PC-3 (cell line): Measurements from ENCODE around the gene IFI30. TPM values are rescaled to one million over a fixed set of nuclear protein-coding genes. Genes with fewer than 3 reads are reported as not detected.

Source experiments
- ATAC-seq: fragments of 200-7000 bp; cut with Tn5 transposase; 2 replicates; pipeline ENCODE4 v1.9.1; 2020; ENCODE audit warnings: mild to moderate bottlenecking, moderate library complexity
- BruUV-seq: library from RNA; stranded (reverse); fragments of 400-500 nt; replicated peaks from 2 replicates; lab custom pipeline; 2021; lab: Mats Ljungman, UMichigan
- CTCF ChIA-PET: fragments of 300-600 bp; sonication (Branson Sonifier 250); formaldehyde crosslinking; loops from one replicate; lab custom pipeline; 2022; ENCODE audit warnings: antibody characterized with exemption; lab: Charles Lee
- POLR2A ChIA-PET: fragments of 300-600 bp; sonication (Branson Sonifier 250); formaldehyde crosslinking; loops from one replicate; lab custom pipeline; 2022; ENCODE audit warnings: antibody characterized with exemption; ENCODE audit not compliant: unreplicated experiment; lab: Charles Lee
- DNase-seq: peaks from one replicate; pipeline ENCODE4 v3.0.0-alpha.2; 2015
- H2AFZ ChIP-seq: fragments of 300-600 bp; sonication (generic); 2 replicates; pipeline ENCODE4 v1.6.0; 2016; ENCODE audit warnings: antibody characterized with exemption, low read length
- H3F3A ChIP-seq: fragments of 300-600 bp; sonication (generic); one replicate; pipeline ENCODE4 v1.6.0; 2017; ENCODE audit warnings: antibody characterized with exemption, low read length, control low read depth, mild to moderate bottlenecking; ENCODE audit not compliant: unreplicated experiment
- H3K27ac ChIP-seq: fragments of 300-600 bp; sonication (generic); 2 replicates; pipeline ENCODE4 v1.5.1; 2016; ENCODE audit warnings: mild to moderate bottlenecking, low read length
- H3K27me3 ChIP-seq: fragments of 300-600 bp; sonication (generic); 2 replicates; pipeline ENCODE4 v1.6.1; 2016; ENCODE audit warnings: low read length, mixed read lengths
- H3K36me3 ChIP-seq: fragments of 300-600 bp; sonication (generic); 2 replicates; pipeline ENCODE4 v1.6.1; 2016; ENCODE audit warnings: low read depth, mixed run types, low read length, mixed read lengths
- H3K4me1 ChIP-seq: fragments of 300-600 bp; sonication (generic); 2 replicates; pipeline ENCODE4 v1.5.1; 2016; ENCODE audit warnings: low read length; ENCODE audit not compliant: insufficient read depth
- H3K4me2 ChIP-seq: fragments of 300-600 bp; sonication (generic); 2 replicates; pipeline ENCODE4 v1.6.0; 2016; ENCODE audit warnings: low read length
- H3K4me3 ChIP-seq: fragments of 300-600 bp; sonication (generic); 2 replicates; pipeline ENCODE4 v1.5.1; 2016; ENCODE audit warnings: mild to moderate bottlenecking, low read length, mixed read lengths
- H3K79me2 ChIP-seq: fragments of 300-600 bp; sonication (generic); 2 replicates; pipeline ENCODE4 v1.6.1; 2017; ENCODE audit warnings: low read length, mixed read lengths
- H3K9ac ChIP-seq: fragments of 300-600 bp; sonication (generic); 2 replicates; pipeline ENCODE4 v1.6.0; 2016; ENCODE audit warnings: mild to moderate bottlenecking, low read length
- H3K9me2 ChIP-seq: fragments of 300-600 bp; sonication (generic); replicated peaks from 2 replicates; pipeline ENCODE4 v1.6.1; 2016; ENCODE audit warnings: mixed run types, low read length, mixed read lengths
- H3K9me3 ChIP-seq: fragments of 300-600 bp; sonication (generic); 2 replicates; pipeline ENCODE4 v1.6.1; 2016; ENCODE audit warnings: low read length, mixed read lengths
- H4K20me1 ChIP-seq: fragments of 300-600 bp; sonication (generic); 2 replicates; pipeline ENCODE4 v1.6.1; 2016; ENCODE audit warnings: low read length, mixed read lengths
- CTCF ChIP-seq: fragments of 300-600 bp; sonication (generic); conservative IDR thresholded peaks from 2 replicates; pipeline ENCODE4 v1.5.1; 2017; ENCODE audit warnings: antibody characterized with exemption, low read depth, mild to moderate bottlenecking, low read length
- EZH2 ChIP-seq: fragments of 300-600 bp; sonication (generic); IDR thresholded peaks from one replicate; pipeline ENCODE4 v1.6.1; 2017; ENCODE audit warnings: antibody characterized with exemption, mild to moderate bottlenecking, low read length; ENCODE audit not compliant: unreplicated experiment
- EZH2phosphoT487 ChIP-seq: fragments of 300-600 bp; sonication (generic); IDR thresholded peaks from 2 replicates; pipeline ENCODE4 v1.6.1; 2018; ENCODE audit warnings: mild to moderate bottlenecking, antibody characterized with exemption, low read length, borderline replicate concordance
- intact Hi-C: fragments of 100-400 bp; cut with micrococcal nuclease; formaldehyde crosslinking; loops from 2 replicates; pipeline ENCODE4 v1.9.0; 2023
- total RNA-seq: library from RNA; depleted of rRNA; stranded (reverse); fragments of >200 nt; gene quantifications from 2 replicates; pipeline ENCODE4 v1.2.3, GENCODE V29; 2014

The IFI30 gene
- total RNA-seq, 1 experiment from 2014 or later: 31.1 TPM

DNA sequence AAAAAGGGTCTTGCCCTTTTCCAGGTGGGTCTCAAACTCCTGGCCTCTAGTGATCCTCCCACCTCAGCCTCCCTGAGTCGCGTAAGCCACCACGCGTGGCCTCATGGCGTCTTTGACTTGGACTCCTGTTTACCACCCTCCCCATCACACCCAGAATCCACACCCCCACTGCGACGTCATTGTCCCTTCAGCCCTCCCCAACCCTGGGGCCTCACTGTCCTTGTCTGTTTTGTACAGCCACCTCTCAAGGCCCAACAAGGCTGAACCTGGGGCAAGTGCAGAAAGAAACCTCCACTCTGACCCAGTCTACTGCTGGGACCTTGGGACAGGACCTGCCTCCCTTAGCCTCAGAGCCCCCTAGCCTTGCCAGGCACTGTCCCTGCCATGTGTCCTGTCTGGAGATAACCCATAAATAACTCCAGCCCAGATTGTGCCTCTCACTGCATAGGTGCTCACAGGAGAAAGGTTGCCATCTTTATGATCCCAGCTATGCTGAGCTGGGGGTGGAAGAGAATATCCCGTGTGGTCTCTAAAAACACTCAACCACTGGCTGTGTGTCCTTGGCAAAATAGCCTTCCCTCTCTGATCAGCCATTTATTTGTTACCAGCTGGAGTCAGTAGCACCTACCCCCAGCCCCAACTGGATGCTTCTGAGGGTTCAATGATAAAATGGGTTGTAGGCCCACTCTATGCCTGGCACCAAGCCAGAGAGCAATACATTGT, 1.8 kb upstream of the IFI30 start:
- Histone ChIP-seq H3K4me2 (no peak overlapping the region), H3K79me2 (no peaks in the 10 kb centered on the region), H3F3A (no peaks in the 10 kb centered on the region), H3K27ac (no peak overlapping the region), H3K4me1 (peaks cover 5% of the 10 kb centered on the region; the same call in 1 of the 2 replicates), H3K9me3 (no peaks in the 10 kb centered on the region), H2AFZ (no peak overlapping the region), H3K9me2 (no peaks in the 10 kb centered on the region), H3K4me3 (no peak overlapping the region), H3K36me3 (peaks cover 2% of the 10 kb centered on the region; the same call in 1 of the 2 replicates), H3K27me3 (no peaks in the 10 kb centered on the region), H4K20me1 (no peaks in the 10 kb centered on the region), H3K9ac (no peak overlapping the region)
- no TSS peak for BruUV-seq
- ChIA-PET CTCF (interaction anchor here (0.6 kb wide), 1 partner anchor 107 kb away, joined by 3 read pairs; no protein-coding TSS in a partner anchor), POLR2A (no interaction called here)
- intact Hi-C loops: no loop called here
- DNase-seq: no peak
- TF ChIP-seq CTCF: no peak
- TF ChIP-seq EZH2: no peak
- TF ChIP-seq EZH2phosphoT487: no peak
- ATAC-seq: no peak

- no peaks in the 10 kb centered on the region for H3K9me3 ChIP-seq
- H2AFZ ChIP-seq: no peak overlapping the region
- H3K9me2 ChIP-seq: no peaks in the 10 kb centered on the region
- H3F3A ChIP-seq: no peaks in the 10 kb centered on the region
- H3K9ac ChIP-seq: no peak overlapping the region
- intact Hi-C loops: no loop called here
- no peaks in the 10 kb centered on the region for H3K27me3 ChIP-seq
- no peaks in the 10 kb centered on the region for H3K79me2 ChIP-seq
- no peak for TF ChIP-seq CTCF
- TF ChIP-seq EZH2phosphoT487: no peak
- TF ChIP-seq EZH2: no peak
- ChIA-PET CTCF (no interaction called here), POLR2A (no interaction called here)
- H4K20me1 ChIP-seq: no peaks in the 10 kb centered on the region
- no peak overlapping the region for H3K4me2 ChIP-seq
- H3K36me3 ChIP-seq: peaks cover 2% of the 10 kb centered on the region; the same call in 1 of the 2 replicates
- no peak overlapping the region for H3K4me3 ChIP-seq
- DNase-seq (no peak), ATAC-seq (no peak)
- no TSS peak for BruUV-seq
- peaks cover 5% of the 10 kb centered on the region; the same call in 1 of the 2 replicates for H3K4me1 ChIP-seq
- H3K27ac ChIP-seq: no peak overlapping the region
Measured at GRCh38 chr19:18172331-18173053, 1.1 kb upstream of the IFI30 start.
